PC-9 (cell line): ENCODE data around the gene SAMD14.

Experiments
- CTCF ChIP-seq: fragments of 200-600 bp; sonication (generic); conservative IDR thresholded peaks from 2 replicates; pipeline ENCODE4 v1.6.1; 2017; ENCODE audit warnings: mixed run types, antibody characterized with exemption, mild to moderate bottlenecking, moderate library complexity
- EZH2 ChIP-seq: fragments of 200-600 bp; sonication (generic); IDR thresholded peaks from 2 replicates; pipeline ENCODE4 v1.8.0; 2017; ENCODE audit warnings: antibody characterized with exemption, low read depth

GRCh38 chr17:50161911-50162288, 31.9 kb upstream of the SAMD14 start:
- TF ChIP-seq EZH2 (no peak), CTCF (no peak)
